B cell (primary cell): Measurements from ENCODE around the gene TBX1. TPM values are rescaled to one million over a fixed set of nuclear protein-coding genes. Genes with fewer than 3 reads are reported as not detected.

ENCODE experiments used
- ATAC-seq: fragments of 200-7000 bp; cut with Tn5 transposase; one replicate; pipeline ENCODE4 v1.10.0; 2021; ENCODE audit warnings: low read depth, mild to moderate bottlenecking, moderate number of reproducible peaks, moderate library complexity
- CTCF ChIA-PET: fragments of 350-600 bp; sonication (Branson Sonifier 250); formaldehyde crosslinking; loops from one replicate; lab custom pipeline; 2021; ENCODE audit warnings: antibody characterized with exemption, inconsistent platforms; lab: Charles Lee
- POLR2A ChIA-PET: fragments of 350-600 bp; sonication (Branson Sonifier 250); formaldehyde crosslinking; loops from one replicate; lab custom pipeline; 2021; ENCODE audit warnings: antibody characterized with exemption; lab: Charles Lee
- DNase-seq: peaks from one replicate; pipeline ENCODE4 v3.0.0; 2013
- H2AFZ ChIP-seq: 2 replicates; pipeline ENCODE4 v1.6.1; 2012; ENCODE audit warnings: mild to moderate bottlenecking, low read depth, low read length; ENCODE audit not compliant: insufficient read depth, poor library complexity, severe bottlenecking
- H3K27ac ChIP-seq, 2 donors: 1 replicate in 1 of 2; 2 replicates in 1 of 2; pipeline ENCODE4 v1.5.1; 2012 to 2013; ENCODE audit warnings: low read length in 2 of 2, mild to moderate bottlenecking in 2 of 2, moderate library complexity in 1 of 2
- H3K27me3 ChIP-seq, 4 experiments: fragments of 200-600 bp in 1 of 4; sonication (generic) in 1 of 4; replicated peaks in 1 of 4; 1 replicate in 2 of 4; 2 replicates in 2 of 4; pipeline versions ENCODE4 v1.6.1 to v1.7.0; 2013 to 2016; ENCODE audit warnings: low read length in 3 of 4, mild to moderate bottlenecking in 2 of 4, mixed read lengths in 1 of 4, moderate library complexity in 1 of 4; ENCODE audit not compliant: insufficient read depth in 4 of 4, control insufficient read depth in 3 of 4; ENCODE audit errors: control extremely low read depth in 1 of 4
- H3K36me3 ChIP-seq, 2 experiments: replicated peaks in 1 of 2; 1 replicate in 1 of 2; 2 replicates in 1 of 2; pipeline versions ENCODE4 v1.6.1 to v1.7.1; 2013; ENCODE audit warnings: low read length in 1 of 2; ENCODE audit not compliant: insufficient read depth in 2 of 2, control insufficient read depth in 1 of 2; ENCODE audit errors: control extremely low read depth in 1 of 2, extremely low read depth in 1 of 2
- H3K4me1 ChIP-seq, 2 donors: fragments of 200-600 bp in 1 of 2; sonication (generic) in 1 of 2; 1 replicate in 1 of 2; 2 replicates in 1 of 2; pipeline versions ENCODE4 v1.5.1 to v1.6.1; 2013 to 2017; ENCODE audit warnings: low read length in 2 of 2; ENCODE audit not compliant: control insufficient read depth in 2 of 2, insufficient read depth in 2 of 2
- H3K4me2 ChIP-seq: replicated peaks from 2 replicates; pipeline ENCODE3; 2012; ENCODE audit warnings: mild to moderate bottlenecking, low read depth, low read length; ENCODE audit not compliant: poor library complexity, severe bottlenecking
- H3K4me3 ChIP-seq, 5 experiments: fragments of 200-600 bp in 1 of 5; sonication (generic) in 1 of 5; 1 replicate in 3 of 5; 2 replicates in 2 of 5; pipeline versions ENCODE4 v1.5.1 to v1.7.0; 2011 to 2016; ENCODE audit warnings: low read length in 4 of 5, mild to moderate bottlenecking in 4 of 5, low read depth in 2 of 5, control low read depth in 1 of 5, moderate library complexity in 1 of 5; ENCODE audit not compliant: insufficient read depth in 1 of 5; ENCODE audit errors: control extremely low read depth in 1 of 5, extremely low read depth in 1 of 5
- H3K79me2 ChIP-seq: fragments of 200-600 bp; sonication (generic); one replicate; pipeline ENCODE4 v1.6.0; 2016; ENCODE audit warnings: low read length; ENCODE audit not compliant: control insufficient read depth, insufficient read depth
- H3K9ac ChIP-seq: fragments of 200-600 bp; sonication (generic); 2 replicates; pipeline ENCODE4 v1.6.1; 2017; ENCODE audit warnings: mild to moderate bottlenecking, low read length, moderate library complexity
- H3K9me3 ChIP-seq, 3 donors: one replicate each; pipeline versions ENCODE4 v1.6.1 to v1.7.1; 2013; ENCODE audit warnings: low read length in 2 of 3; ENCODE audit not compliant: control insufficient read depth in 2 of 3, insufficient read depth in 1 of 3; ENCODE audit errors: control extremely low read depth in 1 of 3
- H4K20me1 ChIP-seq: 2 replicates; pipeline ENCODE4 v1.6.0; 2012; ENCODE audit warnings: mild to moderate bottlenecking, low read length; ENCODE audit not compliant: insufficient read depth, control insufficient read depth, poor library complexity, severe bottlenecking
- H3K27ac Mint-ChIP-seq: one replicate; pipeline ENCODE4 v1.8.0; 2021; ENCODE audit warnings: mixed read lengths
- H3K27me3 Mint-ChIP-seq: one replicate; pipeline ENCODE4 v1.8.0; 2021; ENCODE audit warnings: mixed read lengths
- H3K4me1 Mint-ChIP-seq: one replicate; pipeline ENCODE4 v1.8.0; 2021; ENCODE audit warnings: mixed read lengths
- H3K4me3 Mint-ChIP-seq: one replicate; pipeline ENCODE4 v1.8.0; 2021; ENCODE audit warnings: mixed read lengths
- H3K9me3 Mint-ChIP-seq: one replicate; pipeline ENCODE4 v1.8.0; 2022; ENCODE audit warnings: mixed read lengths; ENCODE audit not compliant: insufficient read depth
- EZH2 ChIP-seq: IDR thresholded peaks from 2 replicates; pipeline ENCODE4 v1.6.1; 2012; ENCODE audit warnings: borderline replicate concordance, low read depth, mild to moderate bottlenecking, moderate library complexity, low read length; ENCODE audit not compliant: insufficient read depth, poor library complexity, severe bottlenecking
- WGBS: methylation state at CpG from one replicate; pipeline ENCODE4 v1.1.5; 2013; ENCODE audit warnings: missing lambda C conversion rate; ENCODE audit not compliant: insufficient coverage; 5-methylcytosine and 5-hydroxymethylcytosine counted together
- intact Hi-C: fragments of 100-400 bp; cut with micrococcal nuclease; formaldehyde crosslinking; loops from one replicate; pipeline ENCODE4 v1.10.0; 2022
- polyA plus RNA-seq: library from polyadenylated mRNA; depleted of rRNA; stranded (reverse); fragments of >200 nt; gene quantifications from 2 replicates; pipeline ENCODE4 v1.2.3, GENCODE V29; 2012
- total RNA-seq, 2 donors: library from RNA; stranded (reverse); fragments of 120-200 nt in 1 of 2; gene quantifications; 1 replicate in 1 of 2; 2 replicates in 1 of 2; pipeline versions ENCODE4 v1.2.3 to v1.2.4, GENCODE V29; 2013 to 2022
- TF ChIP-seq, protein P1 (sequence below): fragments of 200-600 bp; IDR thresholded peaks from one replicate; pipeline ENCODE4 v1.8.0; 2022; ENCODE audit warnings: antibody characterized with exemption, mild to moderate bottlenecking

The TBX1 gene
- total and polyA plus RNA-seq, 2 donors (not counting 1 experiment from before 2014, with no cell fraction given): not detected

DNA sequence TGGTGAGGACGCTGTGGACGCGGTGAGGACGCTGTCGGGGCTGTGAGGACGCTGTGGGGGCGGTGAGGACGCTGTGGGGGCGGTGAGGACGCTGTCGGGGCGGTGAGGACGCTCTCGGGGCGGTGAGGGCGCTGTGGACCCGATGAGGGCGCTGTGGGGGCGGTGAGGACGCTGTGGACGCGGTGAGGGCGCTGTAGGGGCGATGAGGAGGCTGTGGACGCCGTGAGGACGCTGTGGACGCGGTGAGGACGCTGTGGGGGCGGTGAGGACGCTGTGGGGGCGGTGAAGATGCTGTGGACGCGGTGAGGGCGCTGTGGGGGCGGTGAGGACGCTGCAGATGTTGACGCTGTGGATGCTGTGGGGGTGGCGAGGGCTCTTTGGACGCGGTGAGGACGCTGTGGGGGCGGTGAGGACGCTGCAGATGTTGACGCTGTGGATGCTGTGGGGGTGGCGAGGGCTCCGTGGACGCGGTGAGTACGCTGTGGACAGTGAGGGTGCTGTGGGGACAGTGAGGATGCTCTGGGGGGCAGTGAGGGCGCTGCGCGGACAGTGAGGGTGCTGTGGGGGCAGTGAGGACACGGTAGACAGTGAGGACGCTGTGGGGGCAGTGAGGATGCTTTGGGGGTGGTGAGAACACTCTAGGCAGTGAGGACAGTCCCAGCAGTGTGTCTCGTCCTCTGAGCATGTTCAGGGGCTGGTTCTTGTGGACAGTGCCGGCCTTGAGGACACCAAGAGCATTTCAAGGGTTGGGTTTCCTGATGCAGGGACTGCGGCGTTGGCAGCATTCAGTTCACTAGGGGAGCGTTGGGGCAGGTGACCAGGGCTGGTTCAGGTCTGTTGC is 33.0 kb upstream of the TBX1 start:
- no peak overlapping the region for H3K4me3 ChIP-seq
- no peaks in the 10 kb centered on the region for H3K36me3 ChIP-seq
- H3K27ac Mint-ChIP-seq: peak overlapping the region; percentile 61
- TF ChIP-seq, protein P1, sequence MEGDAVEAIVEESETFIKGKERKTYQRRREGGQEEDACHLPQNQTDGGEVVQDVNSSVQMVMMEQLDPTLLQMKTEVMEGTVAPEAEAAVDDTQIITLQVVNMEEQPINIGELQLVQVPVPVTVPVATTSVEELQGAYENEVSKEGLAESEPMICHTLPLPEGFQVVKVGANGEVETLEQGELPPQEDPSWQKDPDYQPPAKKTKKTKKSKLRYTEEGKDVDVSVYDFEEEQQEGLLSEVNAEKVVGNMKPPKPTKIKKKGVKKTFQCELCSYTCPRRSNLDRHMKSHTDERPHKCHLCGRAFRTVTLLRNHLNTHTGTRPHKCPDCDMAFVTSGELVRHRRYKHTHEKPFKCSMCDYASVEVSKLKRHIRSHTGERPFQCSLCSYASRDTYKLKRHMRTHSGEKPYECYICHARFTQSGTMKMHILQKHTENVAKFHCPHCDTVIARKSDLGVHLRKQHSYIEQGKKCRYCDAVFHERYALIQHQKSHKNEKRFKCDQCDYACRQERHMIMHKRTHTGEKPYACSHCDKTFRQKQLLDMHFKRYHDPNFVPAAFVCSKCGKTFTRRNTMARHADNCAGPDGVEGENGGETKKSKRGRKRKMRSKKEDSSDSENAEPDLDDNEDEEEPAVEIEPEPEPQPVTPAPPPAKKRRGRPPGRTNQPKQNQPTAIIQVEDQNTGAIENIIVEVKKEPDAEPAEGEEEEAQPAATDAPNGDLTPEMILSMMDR: no peak
- TF ChIP-seq EZH2: no peak
- H3K4me3 Mint-ChIP-seq: no peak overlapping the region
- H3K79me2 ChIP-seq: no peaks in the 10 kb centered on the region
- no peaks in the 10 kb centered on the region for H3K9me3 Mint-ChIP-seq
- no peak for ATAC-seq
- ChIA-PET POLR2A (no interaction called here), CTCF (interaction anchor here (6.6 kb wide), 1 partner anchor 185 kb away, joined by 210 read pairs; no protein-coding TSS in a partner anchor)
- H3K4me1 Mint-ChIP-seq: peaks cover 14% of the 10 kb centered on the region
- no peak overlapping the region for H2AFZ ChIP-seq
- H3K27ac ChIP-seq: no peak overlapping the region
- peaks cover 18 to 22% of the 10 kb centered on the region in 2 donors for H3K4me1 ChIP-seq
- 90% methylated on average over 58 of the region's 61 CpGs for WGBS
- H3K4me2 ChIP-seq: no peak overlapping the region
- H3K9me3 ChIP-seq: peaks cover 0 to 2% (median 0%) of the 10 kb centered on the region in 3 donors
- no peak for DNase-seq
- intact Hi-C loops: no loop called here
- peaks cover 0 to 30% (median 9%) of the 10 kb centered on the region in 4 experiments for H3K27me3 ChIP-seq
- no peak overlapping the region for H3K9ac ChIP-seq
- no peaks in the 10 kb centered on the region for H4K20me1 ChIP-seq
- H3K27me3 Mint-ChIP-seq: peaks cover 19% of the 10 kb centered on the region

DNA sequence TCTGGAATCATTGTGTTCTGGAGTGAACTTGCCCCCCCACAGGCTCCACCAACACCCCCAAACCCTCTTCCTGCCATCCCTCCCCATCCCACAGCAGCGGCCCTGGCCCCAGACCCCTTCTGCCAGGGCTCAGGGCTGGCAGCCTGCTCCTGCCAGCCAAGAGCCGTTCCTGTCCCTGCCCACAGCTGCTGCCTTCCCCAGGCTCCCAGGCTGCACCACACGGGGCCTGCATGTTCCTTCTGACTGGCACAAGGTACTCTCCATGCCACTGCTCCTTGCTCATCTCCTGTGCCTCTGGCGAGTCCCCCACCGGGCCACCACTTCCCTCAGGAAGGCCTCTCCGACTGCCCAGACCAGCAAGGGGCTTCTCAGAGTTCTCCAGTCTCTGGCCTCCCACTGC is 32.3 kb upstream of the TBX1 start:
- ATAC-seq: no peak
- H3K27ac Mint-ChIP-seq: no peak overlapping the region

More for the DNA sequence above, 32.3 kb upstream of the TBX1 start:
- peaks cover 11% of the 10 kb centered on the region for H3K4me1 Mint-ChIP-seq
- intact Hi-C loops: no loop called here
- peaks cover 12 to 15% of the 10 kb centered on the region in 2 donors for H3K4me1 ChIP-seq
- CTCF ChIA-PET: interaction anchor here (6.6 kb wide), 1 partner anchor 184 kb away, joined by 210 read pairs; no protein-coding TSS in a partner anchor
- POLR2A ChIA-PET: no interaction called here
- WGBS: 71% methylated on average over 6 of the region's 6 CpGs
- H3K4me3 ChIP-seq: no peak overlapping the region
- no peak overlapping the region for H2AFZ ChIP-seq
- no peaks in the 10 kb centered on the region for H3K9me3 Mint-ChIP-seq
- no peak overlapping the region for H3K4me2 ChIP-seq
- no peak overlapping the region for H3K27ac ChIP-seq
- H3K9ac ChIP-seq: no peak overlapping the region
- H3K27me3 Mint-ChIP-seq: peaks cover 15% of the 10 kb centered on the region
- TF ChIP-seq, protein P1: no peak
- TF ChIP-seq EZH2: no peak
- H4K20me1 ChIP-seq: no peaks in the 10 kb centered on the region
- H3K4me3 Mint-ChIP-seq: no peak overlapping the region
- H3K79me2 ChIP-seq: no peaks in the 10 kb centered on the region
- H3K36me3 ChIP-seq: no peaks in the 10 kb centered on the region
- no peak for DNase-seq
- H3K27me3 ChIP-seq: peaks cover 0 to 22% (median 4%) of the 10 kb centered on the region in 4 experiments
- H3K9me3 ChIP-seq: no peaks in the 10 kb centered on the region
